ENCODE data around the gene SOCS4.

GRCh38 chr14:55028066-55028465 is 1.0 kb downstream of the SOCS4 start:
- TF ChIP-seq, protein P1, sequence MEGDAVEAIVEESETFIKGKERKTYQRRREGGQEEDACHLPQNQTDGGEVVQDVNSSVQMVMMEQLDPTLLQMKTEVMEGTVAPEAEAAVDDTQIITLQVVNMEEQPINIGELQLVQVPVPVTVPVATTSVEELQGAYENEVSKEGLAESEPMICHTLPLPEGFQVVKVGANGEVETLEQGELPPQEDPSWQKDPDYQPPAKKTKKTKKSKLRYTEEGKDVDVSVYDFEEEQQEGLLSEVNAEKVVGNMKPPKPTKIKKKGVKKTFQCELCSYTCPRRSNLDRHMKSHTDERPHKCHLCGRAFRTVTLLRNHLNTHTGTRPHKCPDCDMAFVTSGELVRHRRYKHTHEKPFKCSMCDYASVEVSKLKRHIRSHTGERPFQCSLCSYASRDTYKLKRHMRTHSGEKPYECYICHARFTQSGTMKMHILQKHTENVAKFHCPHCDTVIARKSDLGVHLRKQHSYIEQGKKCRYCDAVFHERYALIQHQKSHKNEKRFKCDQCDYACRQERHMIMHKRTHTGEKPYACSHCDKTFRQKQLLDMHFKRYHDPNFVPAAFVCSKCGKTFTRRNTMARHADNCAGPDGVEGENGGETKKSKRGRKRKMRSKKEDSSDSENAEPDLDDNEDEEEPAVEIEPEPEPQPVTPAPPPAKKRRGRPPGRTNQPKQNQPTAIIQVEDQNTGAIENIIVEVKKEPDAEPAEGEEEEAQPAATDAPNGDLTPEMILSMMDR (CRISPR knock-in tag; IDR thresholded peaks at IDR 0.05): no peak
- TF ChIP-seq GABPA (IDR thresholded peaks at IDR 0.05; ENCODE audit: low read depth, low read length) (no peak), GABPA (CRISPR knock-in tag; IDR thresholded peaks at IDR 0.05; ENCODE audit: low read depth) (no peak), MAFF (IDR thresholded peaks at IDR 0.05; ENCODE audit: low read depth, low read length) (no peak), ZNF10 (CRISPR knock-in tag; IDR thresholded peaks at IDR 0.05; ENCODE audit: borderline replicate concordance, low read depth) (no peak)
